ENCODE data around the gene CARS2. TPM values are rescaled to one million over a fixed set of nuclear protein-coding genes. Genes with fewer than 3 reads are reported as not detected.

Gene CARS2
- total and polyA plus RNA-seq, 2 donors (not counting 3 experiments of a cell fraction or from before 2014, with no cell fraction given), result 42.0 to 51.2 TPM

- no peaks in the 10 kb centered on the region for H3K4me1 ChIP-seq (ENCODE audit: control insufficient read depth, extremely low read depth, insufficient read depth, low read length)
- H4K20me1 ChIP-seq (replicated peaks; ENCODE audit: control insufficient read depth, extremely low read depth, insufficient read depth, low read length), result no peaks in the 10 kb centered on the region
- no peak overlapping the region for H3K4me2 ChIP-seq (ENCODE audit: insufficient read depth, low read length)
- no peaks in the 10 kb centered on the region for H3K9me1 ChIP-seq (replicated peaks; ENCODE audit: control insufficient read depth, extremely low read depth, insufficient read depth, low read length)
- H3K9ac ChIP-seq (replicated peaks; ENCODE audit: extremely low read depth, insufficient read depth, low read length), result no peak overlapping the region
- intact Hi-C loops (cut with micrococcal nuclease) (no loop called here), dilution Hi-C loops (cut with MboI; ENCODE audit: extremely low pct_ligation_motif_present, low sequenced_read_pairs) (no loop called here)
- H3K4me3 ChIP-seq (replicated peaks in 1 of 3; ENCODE audit: insufficient read depth in 1 of 3, low read depth in 1 of 3, low read length in 3 of 3), result no peak overlapping the region
- no peak for TF ChIP-seq FOS (IDR thresholded peaks at IDR 0.05; ENCODE audit: borderline replicate concordance, insufficient read depth, low read length)
- TF ChIP-seq POLR2A (IDR thresholded peaks at IDR 0.05; ENCODE audit: low read depth, low read length), result no peak
- TF ChIP-seq POLR2AphosphoS5 (IDR thresholded peaks at IDR 0.05; ENCODE audit: insufficient read depth, low read depth, low read length), result no peak
- TF ChIP-seq EZH2 (IDR thresholded peaks at IDR 0.05; ENCODE audit: borderline replicate concordance, low read depth, low read length, severe bottlenecking), result no peak
- TF ChIP-seq MYC (IDR thresholded peaks at IDR 0.05; ENCODE audit: low read depth, low read length), result no peak
- no peak for TF ChIP-seq GATA2 (IDR thresholded peaks at IDR 0.05; ENCODE audit: insufficient read depth, insufficient read length, low read depth, low read length)
- no peak for TF ChIP-seq JUN (IDR thresholded peaks at IDR 0.05; ENCODE audit: borderline replicate concordance, insufficient read depth, insufficient read length, low read depth)
- no peak for TF ChIP-seq CTCF (IDR thresholded peaks at IDR 0.05; ENCODE audit: extremely low read depth in 1 of 2, insufficient read depth in 1 of 2, low read depth in 1 of 2, low read length in 2 of 2)
- TF ChIP-seq MAX (IDR thresholded peaks at IDR 0.05; ENCODE audit: insufficient read depth, insufficient read length), result no peak
- no peaks in the 10 kb centered on the region for H3K79me2 ChIP-seq (ENCODE audit: control insufficient read depth, insufficient read depth, low read length)
- H3K36me3 ChIP-seq (ENCODE audit: control insufficient read depth in 2 of 2, extremely low read depth in 1 of 2, insufficient read depth in 2 of 2, low read length in 2 of 2), result peaks cover 0 to 20% of the 10 kb centered on the region in 2 experiments
- ChIA-PET CTCF (no interaction called here), POLR2A (no interaction called here)
- no peak overlapping the region for H3K27ac ChIP-seq (ENCODE audit: insufficient read depth, low read depth, low read length)
- no TSS peak for BruUV-seq (replicated peaks)
- DNase-seq (ENCODE audit: low read depth, low spot score) (no peak), FAIRE-seq (no peak)
- H3K27me3 ChIP-seq (ENCODE audit: control insufficient read depth in 2 of 2, insufficient read depth in 2 of 2, low read length in 2 of 2), result no peaks in the 10 kb centered on the region
- H3K9me3 ChIP-seq (replicated peaks; ENCODE audit: control insufficient read depth, insufficient read depth, low read length), result no peaks in the 10 kb centered on the region
- H2AFZ ChIP-seq (ENCODE audit: low read depth, low read length), result no peak overlapping the region
Measured at GRCh38 chr13:110664673-110665072, 41.2 kb downstream of the CARS2 start.
